ENCODE measurements around the gene SPATA32.
A peak's percentile ranks its signal among the peaks of the same experiment; 100 is the strongest.

Gene SPATA32

GRCh38 chr17:45247429-45248131 lies 14.3 kb downstream of the SPATA32 start:
- no peak for TF ChIP-seq CTCF (IDR thresholded peaks at IDR 0.05; ENCODE audit: control extremely low read depth, extremely low read depth, low read depth, missing control alignments)
- ChIA-PET CTCF (interaction anchor here (1.0 to 9.1 kb wide), 9 partner anchors 12 to 140 kb away, joined by 3 to 68 read pairs (median 7); partner anchors contain the start of gene ACBD4), POLR2A (interaction anchor here (1.2 kb wide), 1 partner anchor 46 kb away, joined by 3 read pairs; no protein-coding TSS in a partner anchor)
- peak; percentile 99 for DNase-seq (ENCODE audit: extremely low spot score)

- CTCF ChIA-PET = interaction anchor here (0.9 to 9.1 kb wide), 9 partner anchors 12 to 138 kb away, joined by 3 to 68 read pairs (median 7); partner anchors contain the start of gene ACBD4
- peak; percentile 27 for TF ChIP-seq CTCF (IDR thresholded peaks at IDR 0.05; ENCODE audit: control extremely low read depth, extremely low read depth, low read depth, missing control alignments)
- peak; percentile 56 for DNase-seq (ENCODE audit: extremely low spot score)
- POLR2A ChIA-PET = interaction anchor here (1.2 kb wide), 1 partner anchor 46 kb away, joined by 3 read pairs; no protein-coding TSS in a partner anchor
Measured at GRCh38 chr17:45246861-45247428, 14.9 kb downstream of the SPATA32 start.

GRCh38 chr17:45246338-45246737 lies 15.6 kb downstream of the SPATA32 start:
- no peak for DNase-seq (ENCODE audit: extremely low spot score)
- ChIA-PET POLR2A (no interaction called here), CTCF (interaction anchor here (0.9 to 9.1 kb wide), 6 partner anchors 11 to 49 kb away, joined by 3 to 68 read pairs (median 8); no protein-coding TSS in a partner anchor)
- no peak for TF ChIP-seq CTCF (IDR thresholded peaks at IDR 0.05; ENCODE audit: control extremely low read depth, extremely low read depth, low read depth, missing control alignments)

GRCh38 chr17:45244725-45245656 lies 16.9 kb downstream of the SPATA32 start:
- CTCF ChIA-PET = interaction anchor here (0.9 to 9.1 kb wide), 6 partner anchors 10 to 140 kb away, joined by 3 to 68 read pairs (median 6); no protein-coding TSS in a partner anchor
- POLR2A ChIA-PET = no interaction called here
- no peak for TF ChIP-seq CTCF (IDR thresholded peaks at IDR 0.05; ENCODE audit: control extremely low read depth, extremely low read depth, low read depth, missing control alignments)
- DNase-seq (ENCODE audit: extremely low spot score) = no peak

- ChIA-PET CTCF (interaction anchor here (1.1 to 9.1 kb wide), 8 partner anchors 9 to 142 kb away, joined by 3 to 68 read pairs (median 6); partner anchors contain the start of gene ACBD4), POLR2A (no interaction called here)
- no peak for TF ChIP-seq CTCF (IDR thresholded peaks at IDR 0.05; ENCODE audit: control extremely low read depth, extremely low read depth, low read depth, missing control alignments)
- DNase-seq (ENCODE audit: extremely low spot score) = no peak
Measured at GRCh38 chr17:45243750-45244149, 18.1 kb downstream of the SPATA32 start.

- ChIA-PET POLR2A (no interaction called here), CTCF (interaction anchor here (1.2 to 9.1 kb wide), 4 partner anchors 9 to 107 kb away, joined by 3 to 68 read pairs (median 7); partner anchors contain the start of gene ACBD4)
- DNase-seq (ENCODE audit: extremely low spot score) = no peak
- no peak for TF ChIP-seq CTCF (IDR thresholded peaks at IDR 0.05; ENCODE audit: control extremely low read depth, extremely low read depth, low read depth, missing control alignments)
Measured at GRCh38 chr17:45242029-45242414, 19.9 kb downstream of the SPATA32 start.
